GM12872 (cell line): Measurements from ENCODE around the gene FUCA2.
A peak's percentile ranks its signal among the peaks of the same experiment; 100 is the strongest.

ENCODE experiments used
- CTCF ChIP-seq: IDR thresholded peaks from 3 replicates; pipeline ENCODE4 v1.5.1; 2011; ENCODE audit warnings: low read depth, mild to moderate bottlenecking, low read length, moderate library complexity; ENCODE audit not compliant: insufficient read depth

The FUCA2 gene

GRCh38 chr6:143542888-143543287, 31.4 kb upstream of the FUCA2 start:
- TF ChIP-seq CTCF = no peak

GRCh38 chr6:143540192-143540591, 28.7 kb upstream of the FUCA2 start:
- TF ChIP-seq CTCF = no peak

GRCh38 chr6:143539734-143540133, 28.2 kb upstream of the FUCA2 start:
- no peak for TF ChIP-seq CTCF

GRCh38 chr6:143539106-143539505, 27.6 kb upstream of the FUCA2 start:
- TF ChIP-seq CTCF = no peak

- TF ChIP-seq CTCF = no peak
Measured at GRCh38 chr6:143538374-143538773, 26.9 kb upstream of the FUCA2 start.

GRCh38 chr6:143536866-143537691, 25.6 kb upstream of the FUCA2 start:
- peak; percentile 51; the same call in 2 of the 3 replicates for TF ChIP-seq CTCF

GRCh38 chr6:143536461-143536865, 24.9 kb upstream of the FUCA2 start:
- no peak for TF ChIP-seq CTCF
